HG02840 (cell line): ENCODE data around the gene CNTNAP2.

Source experiments
- ATAC-seq: cut with Tn5 transposase; IDR thresholded peaks from one replicate; pipeline ENCODE4 v1.9.1; 2021; ENCODE audit warnings: mild to moderate bottlenecking, moderate library complexity, moderate number of reproducible peaks; ENCODE audit not compliant: unreplicated experiment, low FRiP score

CNTNAP2 gene

DNA sequence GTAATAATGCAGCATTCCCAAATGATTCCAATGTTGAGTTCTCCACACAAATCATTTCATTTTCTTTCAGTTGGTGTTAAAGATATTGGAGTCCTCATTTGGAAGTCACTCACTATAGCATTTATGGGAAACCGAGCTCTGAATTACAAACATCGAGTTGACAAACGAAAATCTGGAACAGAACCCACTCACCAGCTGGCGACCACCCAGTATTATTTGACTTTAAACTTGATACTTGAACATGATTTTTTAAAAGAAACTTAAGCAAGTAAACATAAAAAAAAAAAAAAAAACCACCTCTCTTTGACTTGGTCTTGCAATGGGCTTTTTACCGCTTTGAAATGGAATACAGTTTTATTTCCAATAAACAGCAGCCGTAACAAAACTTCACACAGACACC lies 1897.4 kb downstream of the CNTNAP2 start:
- no peak for ATAC-seq

GRCh38 chr7:148014541-148014940 lies 1897.9 kb downstream of the CNTNAP2 start:
- no peak for ATAC-seq

GRCh38 chr7:148017126-148017525 lies 1900.5 kb downstream of the CNTNAP2 start:
- ATAC-seq, result no peak

DNA sequence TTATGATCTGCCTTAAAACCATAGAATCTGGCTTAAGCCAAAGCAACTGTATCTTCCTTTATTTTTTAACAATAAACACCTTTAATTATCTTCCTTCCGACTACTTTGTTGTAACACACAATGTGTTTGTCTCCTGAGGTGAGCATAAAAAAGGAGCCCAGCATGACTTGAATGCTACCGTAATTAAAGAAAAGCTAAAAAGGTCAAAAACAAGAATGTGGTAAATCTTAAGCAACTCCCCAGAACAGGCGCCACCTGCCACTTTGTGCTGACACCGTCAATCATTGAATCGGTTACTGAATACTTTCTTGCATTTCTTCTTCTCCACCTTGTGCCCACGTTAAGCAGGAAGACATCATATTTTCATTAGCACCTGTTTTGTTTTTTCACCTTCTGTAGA lies 1904.1 kb downstream of the CNTNAP2 start:
- no peak for ATAC-seq

- ATAC-seq, result no peak
Measured at GRCh38 chr7:148021507-148022045, 1905.0 kb downstream of the CNTNAP2 start.

DNA sequence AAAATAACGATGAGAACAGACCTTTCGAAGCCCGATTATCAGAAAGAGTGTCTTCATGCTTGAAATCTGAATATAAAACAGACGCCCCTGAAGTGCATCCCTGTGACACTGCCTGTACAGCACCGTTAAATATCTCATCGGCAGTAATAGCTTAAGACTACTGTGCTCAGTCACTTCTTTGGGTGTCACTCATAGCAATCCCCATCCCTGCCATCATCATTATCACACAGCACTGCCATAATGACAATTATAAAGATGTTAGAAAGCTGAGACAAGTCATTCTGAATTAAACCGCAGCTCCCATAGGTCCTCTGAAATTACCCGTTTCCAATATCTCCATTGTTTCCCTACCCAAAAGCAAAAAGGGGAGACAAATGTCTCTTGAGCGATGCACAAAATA lies 1906.2 kb downstream of the CNTNAP2 start:
- ATAC-seq, result no peak

GRCh38 chr7:148026713-148027112 lies 1910.1 kb downstream of the CNTNAP2 start:
- ATAC-seq, result no peak

- ATAC-seq, result no peak
Measured at GRCh38 chr7:148028165-148028564, 1911.6 kb downstream of the CNTNAP2 start.

- no peak for ATAC-seq
Measured at GRCh38 chr7:148031019-148031418, 1914.4 kb downstream of the CNTNAP2 start.

- no peak for ATAC-seq
Measured at GRCh38 chr7:148031811-148032210, 1915.2 kb downstream of the CNTNAP2 start.

DNA sequence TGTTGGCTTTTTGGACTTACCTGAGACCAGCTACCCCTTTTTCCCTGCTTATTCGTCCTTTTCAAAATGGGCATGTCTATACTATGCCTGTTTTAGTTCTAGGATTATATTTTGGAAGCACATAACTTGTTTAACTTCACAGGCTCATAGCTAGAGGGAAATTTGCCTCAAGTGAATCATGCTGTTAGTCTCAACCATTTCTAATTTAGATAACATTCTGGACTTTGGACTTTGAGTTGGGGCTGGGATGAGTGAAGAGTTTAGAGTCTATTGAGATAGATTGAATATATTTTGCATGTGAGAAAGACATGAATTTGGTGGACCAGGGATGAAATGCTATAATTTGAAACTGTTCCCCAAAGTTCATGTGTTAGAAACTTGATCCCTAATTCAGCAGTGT lies 1919.3 kb downstream of the CNTNAP2 start:
- ATAC-seq, result no peak

GRCh38 chr7:148037044-148037443 lies 1920.4 kb downstream of the CNTNAP2 start:
- ATAC-seq, result no peak

GRCh38 chr7:148041156-148041555 lies 1924.6 kb downstream of the CNTNAP2 start:
- ATAC-seq, result no peak

DNA sequence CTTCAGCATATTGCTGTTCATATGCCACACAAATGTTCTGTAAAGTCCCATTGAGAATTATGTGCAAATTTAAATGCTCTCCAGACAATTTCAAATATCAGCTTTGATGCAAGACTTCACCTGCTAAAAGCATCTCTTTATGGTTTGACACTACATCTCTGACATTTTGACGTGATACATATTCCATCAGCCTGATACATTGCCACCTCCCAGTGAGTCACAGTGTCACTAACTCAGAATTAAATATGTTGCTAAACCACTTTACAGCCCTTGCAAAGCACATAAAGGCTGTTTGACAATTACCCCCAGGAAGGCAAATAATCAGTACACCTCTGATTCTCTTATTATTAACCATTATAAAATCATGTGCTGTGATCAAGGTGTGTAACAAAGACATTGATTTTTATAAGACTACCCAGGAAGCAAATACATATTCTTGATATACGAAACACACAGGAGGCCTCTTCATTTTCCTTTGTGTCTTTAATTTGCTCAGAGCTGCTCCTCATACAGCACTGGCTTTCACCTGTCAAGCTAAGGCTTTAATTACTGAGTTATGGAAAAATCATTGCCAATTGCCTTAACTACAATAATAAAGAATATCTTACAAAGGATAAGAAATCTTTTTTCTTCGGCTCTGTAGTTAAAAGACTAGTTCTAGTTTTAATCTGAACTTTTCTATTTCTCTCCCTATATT lies 1926.5 kb downstream of the CNTNAP2 start:
- no peak for ATAC-seq

DNA sequence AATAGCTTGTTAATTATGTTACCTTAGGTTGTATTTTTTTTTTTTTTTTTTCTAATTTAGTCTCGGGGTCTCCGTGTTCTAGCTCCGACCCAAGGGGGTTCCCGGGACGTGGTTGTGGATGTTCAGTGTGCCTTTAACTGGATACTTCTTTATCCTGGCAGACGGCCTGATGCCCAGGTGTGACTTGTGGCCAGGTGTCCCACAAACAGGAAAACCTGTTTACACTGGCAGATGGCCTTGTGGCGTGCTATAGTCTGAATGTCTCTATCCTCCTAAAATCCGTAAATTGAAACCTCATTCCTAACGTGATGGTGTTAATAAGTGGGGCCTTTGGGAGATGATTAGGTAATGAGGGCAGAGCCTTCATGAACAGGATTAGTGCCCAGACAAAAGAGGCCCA lies 1927.6 kb downstream of the CNTNAP2 start:
- no peak for ATAC-seq

DNA sequence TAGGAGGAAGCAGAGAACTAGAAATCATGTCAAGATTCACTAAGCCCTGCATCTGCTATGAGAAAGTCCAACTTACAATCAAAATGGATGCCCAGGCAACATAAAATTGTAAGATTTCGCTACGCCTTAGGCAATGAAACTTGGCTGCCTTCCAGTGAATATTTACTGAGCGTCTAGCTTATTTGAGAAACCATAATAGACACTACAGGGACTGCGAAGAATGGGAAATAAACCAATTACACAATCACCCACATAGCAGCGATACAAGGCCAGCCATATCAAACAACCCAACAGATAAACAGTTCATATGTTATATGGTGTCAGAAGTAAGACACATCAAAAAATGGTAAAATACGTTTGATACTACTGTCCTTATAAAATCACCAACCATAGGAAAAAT lies 1928.9 kb downstream of the CNTNAP2 start:
- no peak for ATAC-seq

DNA sequence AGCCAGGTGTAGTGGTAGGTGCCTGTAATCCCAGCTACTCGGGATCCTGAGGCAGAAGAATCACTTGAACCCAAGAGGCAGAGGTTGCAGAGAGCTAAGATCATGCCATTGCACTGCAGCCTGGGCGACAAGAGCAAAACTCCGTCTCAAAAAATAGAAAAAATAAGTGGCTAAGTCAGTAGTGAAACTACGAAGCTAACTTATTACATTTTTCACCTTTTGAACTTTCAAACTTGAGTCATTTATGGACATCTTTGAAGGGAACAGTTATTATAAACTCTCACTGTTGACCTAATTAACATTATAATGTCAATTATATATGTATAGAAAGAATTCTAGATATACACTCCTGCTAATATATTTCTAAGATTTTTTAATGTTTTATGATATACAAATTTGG lies 1932.5 kb downstream of the CNTNAP2 start:
- no peak for ATAC-seq

DNA sequence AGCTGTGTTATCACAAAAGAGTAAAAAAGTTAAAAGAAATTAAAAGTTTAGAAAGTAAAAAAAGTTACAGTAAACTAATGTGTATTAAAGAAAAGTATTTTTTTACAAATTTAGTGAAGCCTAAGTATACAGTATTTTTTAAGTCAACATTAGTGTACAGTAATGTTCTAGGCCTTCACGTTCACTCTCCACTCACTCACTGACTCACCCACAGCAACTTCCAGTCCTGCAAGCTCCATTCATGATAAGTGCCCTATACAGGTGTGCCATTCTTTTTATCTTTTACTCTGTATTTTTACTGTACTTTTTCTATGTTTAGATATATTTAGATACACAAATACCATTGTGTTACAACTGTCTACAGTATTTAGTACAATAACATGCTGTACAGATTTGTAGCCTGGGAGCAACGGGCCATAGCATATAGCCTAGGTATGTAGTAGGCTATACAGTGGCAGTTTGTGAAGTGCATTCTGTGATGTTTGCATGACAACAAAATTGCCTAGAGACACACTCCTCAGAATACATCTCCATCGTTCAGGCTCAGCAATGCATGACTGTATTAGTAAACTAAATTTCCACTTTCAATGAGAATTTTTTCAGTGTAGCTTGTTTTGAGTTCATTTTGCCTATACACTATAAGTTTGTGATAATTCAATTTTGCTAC lies 1934.0 kb downstream of the CNTNAP2 start:
- no peak for ATAC-seq

DNA sequence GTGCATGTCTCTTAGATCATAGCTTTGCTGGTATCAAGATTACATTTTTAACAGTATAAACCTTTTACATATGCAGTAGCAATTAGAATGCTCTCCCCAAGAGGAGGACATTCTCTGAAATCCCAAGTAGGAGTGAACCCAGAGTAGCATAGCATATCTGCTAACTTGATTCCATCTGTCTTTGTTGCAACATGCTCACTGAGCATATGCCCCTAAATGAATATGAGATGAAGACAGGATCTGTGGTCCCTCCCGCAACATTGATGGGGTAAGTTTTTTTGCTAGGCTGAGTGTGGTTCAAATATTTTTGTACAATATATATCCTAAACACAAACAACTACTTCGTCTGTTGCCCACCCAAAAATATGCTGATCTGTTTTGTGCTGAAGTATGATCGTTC lies 1939.8 kb downstream of the CNTNAP2 start:
- no peak for ATAC-seq

GRCh38 chr7:148058092-148058491 lies 1941.5 kb downstream of the CNTNAP2 start:
- no peak for ATAC-seq

GRCh38 chr7:148058753-148059152 lies 1942.2 kb downstream of the CNTNAP2 start:
- no peak for ATAC-seq

DNA sequence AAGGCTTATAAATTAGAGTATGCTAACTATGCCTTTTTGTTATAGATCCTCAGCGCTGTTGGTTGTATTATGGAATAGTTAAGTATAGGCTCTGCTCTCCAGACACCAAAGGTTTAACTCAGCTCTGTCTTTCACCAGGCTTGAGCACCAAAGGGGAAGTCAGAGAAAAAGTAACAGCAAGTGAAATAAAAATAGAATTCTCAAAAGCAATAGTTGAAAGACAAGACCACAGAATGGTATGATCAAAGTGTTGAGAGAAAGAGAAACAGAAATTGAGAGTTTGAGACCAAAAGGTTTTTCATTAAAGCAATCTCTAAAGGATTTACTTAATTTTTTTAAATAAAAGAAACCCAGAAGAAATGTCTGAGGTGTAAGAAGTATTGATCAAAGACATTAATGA lies 1944.1 kb downstream of the CNTNAP2 start:
- no peak for ATAC-seq
